ENCODE data around the gene CYP17A1. TPM values are rescaled to one million over a fixed set of nuclear protein-coding genes. Genes with fewer than 3 reads are reported as not detected.

The CYP17A1 gene
- polyA plus RNA-seq, 3 donors from 2014 or later, result 0.12 TPM; not detected in 2

DNA sequence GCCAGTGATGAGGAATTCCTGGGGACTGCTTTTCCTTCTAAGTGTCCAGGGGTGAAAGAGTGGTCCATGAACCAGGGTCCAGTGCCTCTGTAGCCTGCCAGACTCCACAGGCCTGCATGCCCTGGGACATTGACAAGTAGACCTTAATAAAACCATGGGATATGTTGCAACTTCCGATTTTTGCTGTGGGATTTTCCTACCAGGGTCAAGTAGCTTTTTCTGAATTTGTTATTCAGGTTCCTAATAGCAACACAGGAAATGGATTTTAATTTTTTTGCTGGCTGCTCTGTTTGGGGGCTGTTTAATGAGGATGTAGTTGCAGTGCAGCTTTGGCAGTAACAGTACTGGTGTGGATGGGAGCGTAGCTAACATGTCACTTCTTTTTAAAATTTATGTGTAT lies 51.4 kb downstream of the CYP17A1 start:
- peak overlapping the region; percentile 3 to 68 (median 48) for H3K27ac Mint-ChIP-seq

GRCh38 chr10:102783568-102783967 lies 53.6 kb downstream of the CYP17A1 start:
- Mint-ChIP-seq H3K36me3 (peaks cover 0 to 9% (median 0%) of the 10 kb centered on the region in 3 donors), H3K4me1 (peaks cover 65 to 84% of the 10 kb centered on the region in 2 donors), H3K27me3 (ENCODE audit: low read depth in 3 of 3) (peaks cover 0 to 2% (median 0%) of the 10 kb centered on the region in 3 donors), H3K27ac (peak overlapping the region; percentile 6 to 64 (median 52)), H3K9me3 (no peaks in the 10 kb centered on the region), H3K4me3 (peak overlapping the region in 1 of 5 donors; percentile 5)
- DNase-seq, result no peak

More for the DNA sequence above, 51.4 kb downstream of the CYP17A1 start:
- Mint-ChIP-seq H3K4me3 (no peak overlapping the region), H3K9me3 (no peaks in the 10 kb centered on the region), H3K36me3 (peaks cover 4 to 7% (median 5%) of the 10 kb centered on the region in 3 donors), H3K4me1 (peaks cover 62 to 81% of the 10 kb centered on the region in 2 donors), H3K27me3 (ENCODE audit: low read depth in 3 of 3) (peaks cover 0 to 2% (median 0%) of the 10 kb centered on the region in 3 donors)
- no peak for DNase-seq

DNA sequence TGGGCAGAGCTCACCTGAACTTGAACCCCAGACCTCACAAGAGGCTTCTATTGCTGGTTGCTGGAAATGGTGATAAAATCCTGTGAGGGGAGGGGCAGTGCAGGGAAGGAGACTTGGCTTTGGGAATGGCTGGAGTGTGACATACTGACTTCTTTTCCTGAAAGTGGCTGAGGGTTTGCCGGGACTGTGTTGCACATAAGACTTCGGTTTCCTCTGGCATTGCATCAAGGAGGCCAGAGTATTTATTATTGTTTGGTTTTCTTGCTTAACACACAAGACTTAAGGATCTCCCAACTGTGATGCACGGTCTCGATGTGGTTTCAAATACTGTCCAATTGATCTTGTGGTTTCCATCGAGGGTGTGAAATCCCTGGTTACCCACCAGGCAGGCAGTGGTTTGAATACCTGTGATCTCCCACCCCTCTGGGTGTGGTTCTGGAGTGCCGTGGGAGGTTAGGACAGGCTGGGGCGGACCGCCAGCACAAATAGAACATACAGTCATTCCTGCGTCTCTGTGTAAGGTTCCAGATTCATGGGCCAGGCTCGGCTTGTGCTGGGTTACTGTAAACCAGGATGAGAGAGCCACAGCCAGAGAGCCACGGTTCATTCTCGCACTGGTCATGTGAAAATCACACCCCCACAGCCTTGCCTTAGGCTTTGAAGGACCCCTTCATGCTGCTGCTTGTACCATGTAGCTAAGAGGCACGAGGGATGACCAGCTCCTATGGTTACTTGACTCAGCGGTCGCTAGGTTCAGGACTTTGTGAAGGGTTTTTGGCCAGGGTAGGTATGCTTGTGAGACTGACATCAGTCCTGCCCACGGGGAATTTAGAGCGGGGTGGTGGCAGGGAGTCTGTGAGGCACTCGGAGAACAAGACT lies 54.3 kb downstream of the CYP17A1 start:
- Mint-ChIP-seq H3K9me3 (no peaks in the 10 kb centered on the region), H3K36me3 (peaks cover 0 to 9% (median 0%) of the 10 kb centered on the region in 3 donors), H3K27me3 (ENCODE audit: low read depth in 3 of 3) (peaks cover 0 to 2% (median 0%) of the 10 kb centered on the region in 3 donors), H3K4me3 (peak overlapping the region; percentile 7 to 53 (median 38)), H3K27ac (peak overlapping the region; percentile 48 to 75 (median 70)), H3K4me1 (peaks cover 68 to 86% of the 10 kb centered on the region in 2 donors)
- no peak for DNase-seq

GRCh38 chr10:102781921-102782557 lies 55.2 kb downstream of the CYP17A1 start:
- Mint-ChIP-seq H3K27me3 (ENCODE audit: low read depth in 3 of 3) (peaks cover 0 to 2% (median 0%) of the 10 kb centered on the region in 3 donors), H3K4me1 (peaks cover 69 to 82% of the 10 kb centered on the region in 2 donors), H3K36me3 (peaks cover 0 to 9% (median 0%) of the 10 kb centered on the region in 3 donors), H3K27ac (peak overlapping the region in 2 of 6 donors; percentile 48 to 74), H3K4me3 (no peak overlapping the region), H3K9me3 (no peaks in the 10 kb centered on the region)
- no peak for DNase-seq

GRCh38 chr10:102781090-102781920 lies 55.9 kb downstream of the CYP17A1 start:
- Mint-ChIP-seq H3K4me1 (peaks cover 70 to 82% of the 10 kb centered on the region in 2 donors), H3K9me3 (no peaks in the 10 kb centered on the region), H3K27ac (peak overlapping the region in 5 of 6 donors; percentile 17 to 61 (median 39)), H3K36me3 (peaks cover 0 to 9% (median 0%) of the 10 kb centered on the region in 3 donors), H3K4me3 (peak overlapping the region in 1 of 5 donors; percentile 24), H3K27me3 (ENCODE audit: low read depth in 3 of 3) (peaks cover 0 to 2% (median 0%) of the 10 kb centered on the region in 3 donors)
- DNase-seq, result no peak

Other genes with a start within 250 kb of the CYP17A1 start
- gene TRIM8, start 192.9 kb downstream of the CYP17A1 start, polyA plus RNA-seq, result 10 to 100 TPM; 30.5 to 78.8 (median 39.2) TPM
- 1 to 10 TPM; 2.6 to 3.9 (median 3.6) TPM for gene ARL3, start 123.0 kb downstream of the CYP17A1 start, polyA plus RNA-seq
- 1 to 10 TPM; 4.9 to 9.6 (median 7.9) TPM for gene SFXN2, start 122.8 kb downstream of the CYP17A1 start, polyA plus RNA-seq
- gene WBP1L, start 93.5 kb downstream of the CYP17A1 start, polyA plus RNA-seq, result 10 to 100 TPM; 34.1 to 53.1 (median 35.2) TPM
- 10 to 100 TPM; 36.9 to 64.3 (median 51.8) TPM for gene BORCS7, start 16.8 kb upstream of the CYP17A1 start, polyA plus RNA-seq
- under 1 TPM in 1 of 3 donors, not detected in 2; 0.30 TPM for gene AS3MT, start 32.1 kb upstream of the CYP17A1 start, polyA plus RNA-seq
- gene CNNM2, start 80.9 kb upstream of the CYP17A1 start, polyA plus RNA-seq, result 1 to 10 TPM; 5.3 to 6.5 (median 5.8) TPM

Data from immature natural killer cell (primary cell).